B cell (primary cell): Measurements from ENCODE around the gene SPPL3. TPM values are rescaled to one million over a fixed set of nuclear protein-coding genes. Genes with fewer than 3 reads are reported as not detected.

Experiments used
- ATAC-seq: fragments of 200-7000 bp; cut with Tn5 transposase; one replicate; pipeline ENCODE4 v1.10.0; 2021; ENCODE audit warnings: low read depth, mild to moderate bottlenecking, moderate number of reproducible peaks, moderate library complexity
- CTCF ChIA-PET: fragments of 350-600 bp; sonication (Branson Sonifier 250); formaldehyde crosslinking; loops from one replicate; lab custom pipeline; 2021; ENCODE audit warnings: antibody characterized with exemption, inconsistent platforms; lab: Charles Lee
- POLR2A ChIA-PET: fragments of 350-600 bp; sonication (Branson Sonifier 250); formaldehyde crosslinking; loops from one replicate; lab custom pipeline; 2021; ENCODE audit warnings: antibody characterized with exemption; lab: Charles Lee
- DNase-seq: peaks from one replicate; pipeline ENCODE4 v3.0.0; 2013
- H2AFZ ChIP-seq: 2 replicates; pipeline ENCODE4 v1.6.1; 2012; ENCODE audit warnings: mild to moderate bottlenecking, low read depth, low read length; ENCODE audit not compliant: insufficient read depth, poor library complexity, severe bottlenecking
- H3K27ac ChIP-seq, 2 donors: 1 replicate in 1 of 2; 2 replicates in 1 of 2; pipeline ENCODE4 v1.5.1; 2012 to 2013; ENCODE audit warnings: low read length in 2 of 2, mild to moderate bottlenecking in 2 of 2, moderate library complexity in 1 of 2
- H3K27me3 ChIP-seq, 4 experiments: fragments of 200-600 bp in 1 of 4; sonication (generic) in 1 of 4; replicated peaks in 1 of 4; 1 replicate in 2 of 4; 2 replicates in 2 of 4; pipeline versions ENCODE4 v1.6.1 to v1.7.0; 2013 to 2016; ENCODE audit warnings: low read length in 3 of 4, mild to moderate bottlenecking in 2 of 4, mixed read lengths in 1 of 4, moderate library complexity in 1 of 4; ENCODE audit not compliant: insufficient read depth in 4 of 4, control insufficient read depth in 3 of 4; ENCODE audit errors: control extremely low read depth in 1 of 4
- H3K36me3 ChIP-seq, 2 experiments: replicated peaks in 1 of 2; 1 replicate in 1 of 2; 2 replicates in 1 of 2; pipeline versions ENCODE4 v1.6.1 to v1.7.1; 2013; ENCODE audit warnings: low read length in 1 of 2; ENCODE audit not compliant: insufficient read depth in 2 of 2, control insufficient read depth in 1 of 2; ENCODE audit errors: control extremely low read depth in 1 of 2, extremely low read depth in 1 of 2
- H3K4me1 ChIP-seq, 2 donors: fragments of 200-600 bp in 1 of 2; sonication (generic) in 1 of 2; 1 replicate in 1 of 2; 2 replicates in 1 of 2; pipeline versions ENCODE4 v1.5.1 to v1.6.1; 2013 to 2017; ENCODE audit warnings: low read length in 2 of 2; ENCODE audit not compliant: control insufficient read depth in 2 of 2, insufficient read depth in 2 of 2
- H3K4me2 ChIP-seq: replicated peaks from 2 replicates; pipeline ENCODE3; 2012; ENCODE audit warnings: mild to moderate bottlenecking, low read depth, low read length; ENCODE audit not compliant: poor library complexity, severe bottlenecking
- H3K4me3 ChIP-seq, 5 experiments: fragments of 200-600 bp in 1 of 5; sonication (generic) in 1 of 5; 1 replicate in 3 of 5; 2 replicates in 2 of 5; pipeline versions ENCODE4 v1.5.1 to v1.7.0; 2011 to 2016; ENCODE audit warnings: low read length in 4 of 5, mild to moderate bottlenecking in 4 of 5, low read depth in 2 of 5, control low read depth in 1 of 5, moderate library complexity in 1 of 5; ENCODE audit not compliant: insufficient read depth in 1 of 5; ENCODE audit errors: control extremely low read depth in 1 of 5, extremely low read depth in 1 of 5
- H3K79me2 ChIP-seq: fragments of 200-600 bp; sonication (generic); one replicate; pipeline ENCODE4 v1.6.0; 2016; ENCODE audit warnings: low read length; ENCODE audit not compliant: control insufficient read depth, insufficient read depth
- H3K9ac ChIP-seq: fragments of 200-600 bp; sonication (generic); 2 replicates; pipeline ENCODE4 v1.6.1; 2017; ENCODE audit warnings: mild to moderate bottlenecking, low read length, moderate library complexity
- H3K9me3 ChIP-seq, 3 donors: one replicate each; pipeline versions ENCODE4 v1.6.1 to v1.7.1; 2013; ENCODE audit warnings: low read length in 2 of 3; ENCODE audit not compliant: control insufficient read depth in 2 of 3, insufficient read depth in 1 of 3; ENCODE audit errors: control extremely low read depth in 1 of 3
- H4K20me1 ChIP-seq: 2 replicates; pipeline ENCODE4 v1.6.0; 2012; ENCODE audit warnings: mild to moderate bottlenecking, low read length; ENCODE audit not compliant: insufficient read depth, control insufficient read depth, poor library complexity, severe bottlenecking
- H3K27ac Mint-ChIP-seq: one replicate; pipeline ENCODE4 v1.8.0; 2021; ENCODE audit warnings: mixed read lengths
- H3K27me3 Mint-ChIP-seq: one replicate; pipeline ENCODE4 v1.8.0; 2021; ENCODE audit warnings: mixed read lengths
- H3K4me1 Mint-ChIP-seq: one replicate; pipeline ENCODE4 v1.8.0; 2021; ENCODE audit warnings: mixed read lengths
- H3K4me3 Mint-ChIP-seq: one replicate; pipeline ENCODE4 v1.8.0; 2021; ENCODE audit warnings: mixed read lengths
- H3K9me3 Mint-ChIP-seq: one replicate; pipeline ENCODE4 v1.8.0; 2022; ENCODE audit warnings: mixed read lengths; ENCODE audit not compliant: insufficient read depth
- EZH2 ChIP-seq: IDR thresholded peaks from 2 replicates; pipeline ENCODE4 v1.6.1; 2012; ENCODE audit warnings: borderline replicate concordance, low read depth, mild to moderate bottlenecking, moderate library complexity, low read length; ENCODE audit not compliant: insufficient read depth, poor library complexity, severe bottlenecking
- WGBS: methylation state at CpG from one replicate; pipeline ENCODE4 v1.1.5; 2013; ENCODE audit warnings: missing lambda C conversion rate; ENCODE audit not compliant: insufficient coverage; 5-methylcytosine and 5-hydroxymethylcytosine counted together
- intact Hi-C: fragments of 100-400 bp; cut with micrococcal nuclease; formaldehyde crosslinking; loops from one replicate; pipeline ENCODE4 v1.10.0; 2022
- polyA plus RNA-seq: library from polyadenylated mRNA; depleted of rRNA; stranded (reverse); fragments of >200 nt; gene quantifications from 2 replicates; pipeline ENCODE4 v1.2.3, GENCODE V29; 2012
- total RNA-seq, 2 donors: library from RNA; stranded (reverse); fragments of 120-200 nt in 1 of 2; gene quantifications; 1 replicate in 1 of 2; 2 replicates in 1 of 2; pipeline versions ENCODE4 v1.2.3 to v1.2.4, GENCODE V29; 2013 to 2022
- TF ChIP-seq, protein P1 (sequence below): fragments of 200-600 bp; IDR thresholded peaks from one replicate; pipeline ENCODE4 v1.8.0; 2022; ENCODE audit warnings: antibody characterized with exemption, mild to moderate bottlenecking

SPPL3 gene
- total and polyA plus RNA-seq, 2 donors (not counting 1 experiment from before 2014, with no cell fraction given), result 12.3 to 43.6 TPM

GRCh38 chr12:120892265-120892664 is 11.9 kb downstream of the SPPL3 start:
- ChIA-PET CTCF (no interaction called here), POLR2A (interaction anchor here (0.6 kb wide), 1 partner anchor 82 kb away, joined by 6 read pairs; no protein-coding TSS in a partner anchor)
- TF ChIP-seq, protein P1, sequence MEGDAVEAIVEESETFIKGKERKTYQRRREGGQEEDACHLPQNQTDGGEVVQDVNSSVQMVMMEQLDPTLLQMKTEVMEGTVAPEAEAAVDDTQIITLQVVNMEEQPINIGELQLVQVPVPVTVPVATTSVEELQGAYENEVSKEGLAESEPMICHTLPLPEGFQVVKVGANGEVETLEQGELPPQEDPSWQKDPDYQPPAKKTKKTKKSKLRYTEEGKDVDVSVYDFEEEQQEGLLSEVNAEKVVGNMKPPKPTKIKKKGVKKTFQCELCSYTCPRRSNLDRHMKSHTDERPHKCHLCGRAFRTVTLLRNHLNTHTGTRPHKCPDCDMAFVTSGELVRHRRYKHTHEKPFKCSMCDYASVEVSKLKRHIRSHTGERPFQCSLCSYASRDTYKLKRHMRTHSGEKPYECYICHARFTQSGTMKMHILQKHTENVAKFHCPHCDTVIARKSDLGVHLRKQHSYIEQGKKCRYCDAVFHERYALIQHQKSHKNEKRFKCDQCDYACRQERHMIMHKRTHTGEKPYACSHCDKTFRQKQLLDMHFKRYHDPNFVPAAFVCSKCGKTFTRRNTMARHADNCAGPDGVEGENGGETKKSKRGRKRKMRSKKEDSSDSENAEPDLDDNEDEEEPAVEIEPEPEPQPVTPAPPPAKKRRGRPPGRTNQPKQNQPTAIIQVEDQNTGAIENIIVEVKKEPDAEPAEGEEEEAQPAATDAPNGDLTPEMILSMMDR, result no peak
- TF ChIP-seq EZH2, result no peak
- intact Hi-C loops, result no loop called here
- H2AFZ ChIP-seq, result no peak overlapping the region
- Mint-ChIP-seq H3K27me3 (no peaks in the 10 kb centered on the region), H3K27ac (no peak overlapping the region), H3K4me1 (peaks cover 49% of the 10 kb centered on the region), H3K9me3 (no peaks in the 10 kb centered on the region), H3K4me3 (no peak overlapping the region)
- H3K27ac ChIP-seq, result peak overlapping the region; percentile 0 to 8
- WGBS, result 28% methylated on average over 3 of the region's 5 CpGs
- H3K9ac ChIP-seq, result no peak overlapping the region
- peaks cover 76% of the 10 kb centered on the region for H4K20me1 ChIP-seq
- no peaks in the 10 kb centered on the region for H3K9me3 ChIP-seq
- peaks cover 0 to 4% of the 10 kb centered on the region in 2 experiments for H3K36me3 ChIP-seq
- H3K4me1 ChIP-seq, result peaks cover 21 to 32% of the 10 kb centered on the region in 2 donors
- DNase-seq (peak; percentile 41), ATAC-seq (no peak)
- no peaks in the 10 kb centered on the region for H3K27me3 ChIP-seq
- H3K4me2 ChIP-seq, result peak overlapping the region; percentile 23
- H3K79me2 ChIP-seq, result peaks cover 99% of the 10 kb centered on the region
- H3K4me3 ChIP-seq, result no peak overlapping the region

- ATAC-seq, result no peak
- Histone ChIP-seq H3K36me3 (peaks cover 0 to 4% of the 10 kb centered on the region in 2 experiments), H3K9me3 (no peaks in the 10 kb centered on the region), H3K27ac (no peak overlapping the region), H3K79me2 (peaks cover 97% of the 10 kb centered on the region), H3K4me1 (peaks cover 31 to 39% of the 10 kb centered on the region in 2 donors), H3K4me3 (no peak overlapping the region), H4K20me1 (peaks cover 67% of the 10 kb centered on the region), H3K9ac (no peak overlapping the region), H2AFZ (no peak overlapping the region), H3K27me3 (no peaks in the 10 kb centered on the region), H3K4me2 (no peak overlapping the region)
- intact Hi-C loops, result no loop called here
- no peak overlapping the region for H3K27ac Mint-ChIP-seq
- no peak overlapping the region for H3K4me3 Mint-ChIP-seq
- peaks cover 51% of the 10 kb centered on the region for H3K4me1 Mint-ChIP-seq
- H3K27me3 Mint-ChIP-seq, result no peaks in the 10 kb centered on the region
- ChIA-PET POLR2A (interaction anchor here (0.6 kb wide), 1 partner anchor 609 kb away, joined by 5 read pairs; no protein-coding TSS in a partner anchor), CTCF (interaction anchor here (0.6 kb wide), 1 partner anchor 116 kb away, joined by 3 read pairs; no protein-coding TSS in a partner anchor)
- no peak for DNase-seq
- no peaks in the 10 kb centered on the region for H3K9me3 Mint-ChIP-seq
- TF ChIP-seq, protein P1, result no peak
- TF ChIP-seq EZH2, result no peak
- 100% methylated on average over 1 of the region's 2 CpGs for WGBS
Observed at GRCh38 chr12:120890963-120891362, 13.2 kb downstream of the SPPL3 start.
